Measurements from ENCODE around the gene ITGB2.

DNA sequence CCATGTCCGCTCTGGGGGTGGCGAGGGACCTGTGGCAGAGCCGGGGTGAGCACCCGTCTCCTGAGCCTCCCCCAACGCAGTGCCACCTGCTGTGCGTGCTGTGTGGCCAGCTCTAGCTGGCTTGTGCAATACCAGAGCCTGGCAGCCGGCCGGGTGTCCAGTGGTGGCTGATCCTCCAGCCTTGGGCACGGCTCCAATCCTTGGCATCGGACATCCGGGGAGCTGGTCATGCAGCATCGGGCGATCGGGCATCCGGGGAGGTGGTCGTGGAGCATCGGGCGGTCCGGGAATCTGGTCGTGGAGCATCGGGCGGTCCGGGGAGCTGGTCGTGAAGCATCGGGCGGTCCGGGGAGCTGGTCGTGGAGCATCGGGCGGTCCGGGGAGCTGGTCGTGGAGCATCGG, 27.2 kb upstream of the ITGB2 start:
- TF ChIP-seq, protein P1, sequence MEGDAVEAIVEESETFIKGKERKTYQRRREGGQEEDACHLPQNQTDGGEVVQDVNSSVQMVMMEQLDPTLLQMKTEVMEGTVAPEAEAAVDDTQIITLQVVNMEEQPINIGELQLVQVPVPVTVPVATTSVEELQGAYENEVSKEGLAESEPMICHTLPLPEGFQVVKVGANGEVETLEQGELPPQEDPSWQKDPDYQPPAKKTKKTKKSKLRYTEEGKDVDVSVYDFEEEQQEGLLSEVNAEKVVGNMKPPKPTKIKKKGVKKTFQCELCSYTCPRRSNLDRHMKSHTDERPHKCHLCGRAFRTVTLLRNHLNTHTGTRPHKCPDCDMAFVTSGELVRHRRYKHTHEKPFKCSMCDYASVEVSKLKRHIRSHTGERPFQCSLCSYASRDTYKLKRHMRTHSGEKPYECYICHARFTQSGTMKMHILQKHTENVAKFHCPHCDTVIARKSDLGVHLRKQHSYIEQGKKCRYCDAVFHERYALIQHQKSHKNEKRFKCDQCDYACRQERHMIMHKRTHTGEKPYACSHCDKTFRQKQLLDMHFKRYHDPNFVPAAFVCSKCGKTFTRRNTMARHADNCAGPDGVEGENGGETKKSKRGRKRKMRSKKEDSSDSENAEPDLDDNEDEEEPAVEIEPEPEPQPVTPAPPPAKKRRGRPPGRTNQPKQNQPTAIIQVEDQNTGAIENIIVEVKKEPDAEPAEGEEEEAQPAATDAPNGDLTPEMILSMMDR (IDR thresholded peaks at IDR 0.05), result no peak
- no peak for TF ChIP-seq RFX5 (IDR thresholded peaks at IDR 0.05; ENCODE audit: low read length)
- no peak for TF ChIP-seq JUND (IDR thresholded peaks at IDR 0.05)
- no peak for TF ChIP-seq SIN3A (IDR thresholded peaks at IDR 0.05; ENCODE audit: borderline replicate concordance, low read depth, low read length)
- no peak for TF ChIP-seq RAD21 (IDR thresholded peaks at IDR 0.05; ENCODE audit: low read length)
- TF ChIP-seq, protein P2, sequence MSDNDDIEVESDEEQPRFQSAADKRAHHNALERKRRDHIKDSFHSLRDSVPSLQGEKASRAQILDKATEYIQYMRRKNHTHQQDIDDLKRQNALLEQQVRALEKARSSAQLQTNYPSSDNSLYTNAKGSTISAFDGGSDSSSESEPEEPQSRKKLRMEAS (IDR thresholded peaks at IDR 0.05; ENCODE audit: low read depth), result no peak
